Measurements from ENCODE around the gene SON. TPM values are rescaled to one million over a fixed set of nuclear protein-coding genes. Genes with fewer than 3 reads are reported as not detected.

SON gene
- total and polyA plus RNA-seq, 2 of the 13 experiments (the other 11 are each of a cell fraction or from before 2014, with no cell fraction given): 61.3 to 78.3 TPM

DNA sequence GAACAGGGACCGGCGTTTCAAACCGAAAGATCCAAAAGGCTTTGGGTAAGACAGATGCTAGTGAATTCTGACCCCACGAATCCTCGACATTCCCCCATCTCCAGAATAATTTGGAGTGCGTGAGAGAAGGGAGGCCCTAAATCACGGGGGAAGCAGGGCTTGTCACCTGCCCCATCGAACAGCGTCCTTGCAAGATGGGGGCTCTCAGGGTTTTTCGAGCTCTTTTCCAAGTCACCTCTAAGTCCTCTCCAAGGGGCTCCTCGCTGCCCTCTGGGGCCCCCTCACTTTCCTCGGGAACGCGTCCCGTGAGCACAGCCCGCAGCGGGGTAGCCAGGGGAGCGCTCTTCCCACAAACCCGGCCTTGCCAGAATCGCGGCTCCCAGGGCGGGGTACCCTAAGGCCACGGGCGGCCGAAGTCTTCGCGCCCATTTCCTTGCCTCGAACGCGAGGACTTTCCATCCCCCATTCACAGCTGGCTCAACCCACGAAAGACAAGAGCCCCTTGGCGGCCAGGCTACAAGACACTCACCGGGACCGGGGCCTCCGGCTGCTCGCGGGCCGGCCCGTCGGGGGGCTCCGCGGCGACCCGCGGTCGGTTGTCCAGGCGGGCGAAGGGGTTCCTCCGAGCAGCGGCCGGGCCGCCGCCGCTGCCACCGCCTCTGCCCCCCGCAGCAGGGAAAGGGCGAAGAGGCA lies 45.1 kb downstream of the SON start (continued):
- TF ChIP-seq, protein P1, sequence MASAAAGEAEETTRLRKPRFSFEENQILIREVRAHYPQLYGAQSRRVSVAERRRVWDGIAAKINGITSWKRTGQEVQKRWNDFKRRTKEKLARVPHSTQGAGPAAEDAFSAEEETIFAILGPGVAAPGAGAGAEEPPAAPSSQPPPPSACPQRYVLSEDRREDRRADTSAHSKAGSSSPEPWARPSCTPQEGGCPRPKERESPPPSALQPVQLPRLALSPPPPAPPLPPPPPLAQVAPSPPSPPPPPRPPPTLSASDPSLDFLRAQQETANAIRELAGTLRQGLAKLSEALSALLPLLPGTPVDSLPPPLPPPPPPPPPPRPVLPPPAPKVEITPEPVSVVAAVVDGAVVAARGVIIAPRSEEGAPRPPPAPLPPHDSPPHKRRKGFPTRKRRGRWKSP (CRISPR knock-in tag; IDR thresholded peaks at IDR 0.05): no peak
- no peak for TF ChIP-seq NFIB (CRISPR knock-in tag; IDR thresholded peaks at IDR 0.05; ENCODE audit: borderline replicate concordance)
- no peak for TF ChIP-seq CCAR2 (optimal IDR thresholded peaks at IDR 0.05; ENCODE audit: low read depth, low read length)
- TF ChIP-seq KMT2A (CRISPR knock-in tag; IDR thresholded peaks at IDR 0.05): 0 out of 2 replicates have a peak, but pooled peaks have one; percentile 40
- no peak for TF ChIP-seq NFYB (CRISPR knock-in tag; IDR thresholded peaks at IDR 0.05)
- TF ChIP-seq ZNF839 (CRISPR knock-in tag; IDR thresholded peaks at IDR 0.05; ENCODE audit: borderline replicate concordance): no peak
- TF ChIP-seq RAD51 (IDR thresholded peaks at IDR 0.05; ENCODE audit: borderline replicate concordance): no peak
- TF ChIP-seq, protein P2, sequence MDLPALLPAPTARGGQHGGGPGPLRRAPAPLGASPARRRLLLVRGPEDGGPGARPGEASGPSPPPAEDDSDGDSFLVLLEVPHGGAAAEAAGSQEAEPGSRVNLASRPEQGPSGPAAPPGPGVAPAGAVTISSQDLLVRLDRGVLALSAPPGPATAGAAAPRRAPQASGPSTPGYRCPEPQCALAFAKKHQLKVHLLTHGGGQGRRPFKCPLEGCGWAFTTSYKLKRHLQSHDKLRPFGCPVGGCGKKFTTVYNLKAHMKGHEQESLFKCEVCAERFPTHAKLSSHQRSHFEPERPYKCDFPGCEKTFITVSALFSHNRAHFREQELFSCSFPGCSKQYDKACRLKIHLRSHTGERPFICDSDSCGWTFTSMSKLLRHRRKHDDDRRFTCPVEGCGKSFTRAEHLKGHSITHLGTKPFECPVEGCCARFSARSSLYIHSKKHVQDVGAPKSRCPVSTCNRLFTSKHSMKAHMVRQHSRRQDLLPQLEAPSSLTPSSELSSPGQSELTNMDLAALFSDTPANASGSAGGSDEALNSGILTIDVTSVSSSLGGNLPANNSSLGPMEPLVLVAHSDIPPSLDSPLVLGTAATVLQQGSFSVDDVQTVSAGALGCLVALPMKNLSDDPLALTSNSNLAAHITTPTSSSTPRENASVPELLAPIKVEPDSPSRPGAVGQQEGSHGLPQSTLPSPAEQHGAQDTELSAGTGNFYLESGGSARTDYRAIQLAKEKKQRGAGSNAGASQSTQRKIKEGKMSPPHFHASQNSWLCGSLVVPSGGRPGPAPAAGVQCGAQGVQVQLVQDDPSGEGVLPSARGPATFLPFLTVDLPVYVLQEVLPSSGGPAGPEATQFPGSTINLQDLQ (CRISPR knock-in tag; IDR thresholded peaks at IDR 0.05): 0 out of 2 replicates have a peak, but pooled peaks have one; percentile 4
- 0 out of 2 replicates have a peak, but pooled peaks have one; percentile 35 for TF ChIP-seq ZNF510 (CRISPR knock-in tag; IDR thresholded peaks at IDR 0.05; ENCODE audit: low read depth)
- 0 out of 2 replicates have a peak, but pooled peaks have one; percentile 37 for TF ChIP-seq ZNF101 (CRISPR knock-in tag; IDR thresholded peaks at IDR 0.05; ENCODE audit: borderline replicate concordance, low read depth)
- TF ChIP-seq, protein P3, sequence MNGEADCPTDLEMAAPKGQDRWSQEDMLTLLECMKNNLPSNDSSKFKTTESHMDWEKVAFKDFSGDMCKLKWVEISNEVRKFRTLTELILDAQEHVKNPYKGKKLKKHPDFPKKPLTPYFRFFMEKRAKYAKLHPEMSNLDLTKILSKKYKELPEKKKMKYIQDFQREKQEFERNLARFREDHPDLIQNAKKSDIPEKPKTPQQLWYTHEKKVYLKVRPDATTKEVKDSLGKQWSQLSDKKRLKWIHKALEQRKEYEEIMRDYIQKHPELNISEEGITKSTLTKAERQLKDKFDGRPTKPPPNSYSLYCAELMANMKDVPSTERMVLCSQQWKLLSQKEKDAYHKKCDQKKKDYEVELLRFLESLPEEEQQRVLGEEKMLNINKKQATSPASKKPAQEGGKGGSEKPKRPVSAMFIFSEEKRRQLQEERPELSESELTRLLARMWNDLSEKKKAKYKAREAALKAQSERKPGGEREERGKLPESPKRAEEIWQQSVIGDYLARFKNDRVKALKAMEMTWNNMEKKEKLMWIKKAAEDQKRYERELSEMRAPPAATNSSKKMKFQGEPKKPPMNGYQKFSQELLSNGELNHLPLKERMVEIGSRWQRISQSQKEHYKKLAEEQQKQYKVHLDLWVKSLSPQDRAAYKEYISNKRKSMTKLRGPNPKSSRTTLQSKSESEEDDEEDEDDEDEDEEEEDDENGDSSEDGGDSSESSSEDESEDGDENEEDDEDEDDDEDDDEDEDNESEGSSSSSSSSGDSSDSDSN (CRISPR knock-in tag; IDR thresholded peaks at IDR 0.05): no peak

Measured in HepG2 (cell line).